ACC112 (cell line): Measurements from ENCODE around the gene HPS1.
A peak's percentile ranks its signal among the peaks of the same experiment; 100 is the strongest.

Experiments used
- H2AFZ ChIP-seq: fragments of 200-600 bp; sonication (generic); one replicate; pipeline ENCODE4 v1.6.0; 2017; ENCODE audit warnings: antibody characterized with exemption, low read length; ENCODE audit not compliant: unreplicated experiment
- H3K27ac ChIP-seq: fragments of 200-600 bp; sonication (generic); 2 replicates; pipeline ENCODE4 v1.5.1; 2014; ENCODE audit warnings: low read depth, mild to moderate bottlenecking, antibody characterized with exemption, low read length, moderate library complexity
- H3K27me3 ChIP-seq: fragments of 200-600 bp; sonication (generic); 2 replicates; pipeline ENCODE4 v1.6.1; 2014; ENCODE audit warnings: mild to moderate bottlenecking, antibody characterized with exemption, low read length, moderate library complexity, mixed read lengths; ENCODE audit not compliant: insufficient read depth
- H3K36me3 ChIP-seq: fragments of 200-600 bp; sonication (generic); 2 replicates; pipeline ENCODE4 v1.6.1; 2016; ENCODE audit warnings: mild to moderate bottlenecking, antibody characterized with exemption, low read length, moderate library complexity, mixed read lengths; ENCODE audit not compliant: insufficient read depth
- H3K4me1 ChIP-seq: fragments of 200-600 bp; sonication (generic); one replicate; pipeline ENCODE4 v1.6.1; 2016; ENCODE audit warnings: low read length, mixed read lengths; ENCODE audit not compliant: insufficient read depth, unreplicated experiment, control insufficient read depth
- H3K4me3 ChIP-seq: fragments of 200-600 bp; sonication (generic); 2 replicates; pipeline ENCODE4 v1.5.1; 2014; ENCODE audit warnings: mild to moderate bottlenecking, low read depth, low read length
- H3K79me2 ChIP-seq: fragments of 200-600 bp; sonication (generic); one replicate; pipeline ENCODE4 v1.6.0; 2016; ENCODE audit warnings: low read length; ENCODE audit not compliant: control insufficient read depth, unreplicated experiment, insufficient read depth

Gene HPS1

GRCh38 chr10:98402931-98403718 is 43.6 kb downstream of the HPS1 start:
- H3K36me3 ChIP-seq, result peaks cover 3% of the 10 kb centered on the region; the same call in 1 of the 2 replicates

GRCh38 chr10:98402478-98402877 is 44.3 kb downstream of the HPS1 start:
- no peaks in the 10 kb centered on the region for H3K27me3 ChIP-seq
- H3K27ac ChIP-seq, result no peak overlapping the region
- peaks cover 3% of the 10 kb centered on the region; the same call in 1 of the 2 replicates for H3K36me3 ChIP-seq
- H3K4me3 ChIP-seq, result no peak overlapping the region
- H3K79me2 ChIP-seq, result no peaks in the 10 kb centered on the region
- H3K4me1 ChIP-seq, result peaks cover 18% of the 10 kb centered on the region
- H2AFZ ChIP-seq, result no peak overlapping the region

More at GRCh38 chr10:98402931-98403718, 43.6 kb downstream of the HPS1 start:
- Histone ChIP-seq H3K4me3 (no peak overlapping the region), H3K79me2 (no peaks in the 10 kb centered on the region), H3K27me3 (no peaks in the 10 kb centered on the region), H3K27ac (peak overlapping the region; percentile 86), H2AFZ (peak overlapping the region; percentile 19), H3K4me1 (peaks cover 18% of the 10 kb centered on the region)

GRCh38 chr10:98400482-98400881 is 46.3 kb downstream of the HPS1 start:
- H3K36me3 ChIP-seq, result peaks cover 3% of the 10 kb centered on the region; the same call in 1 of the 2 replicates
- no peaks in the 10 kb centered on the region for H3K27me3 ChIP-seq
- H3K4me1 ChIP-seq, result peaks cover 18% of the 10 kb centered on the region
- no peak overlapping the region for H3K27ac ChIP-seq
- H2AFZ ChIP-seq, result no peak overlapping the region
- no peaks in the 10 kb centered on the region for H3K79me2 ChIP-seq
- no peak overlapping the region for H3K4me3 ChIP-seq

- Histone ChIP-seq H3K27me3 (no peaks in the 10 kb centered on the region), H3K27ac (no peak overlapping the region), H3K36me3 (peaks cover 3% of the 10 kb centered on the region; the same call in 1 of the 2 replicates), H3K4me3 (no peak overlapping the region), H3K4me1 (peaks cover 15% of the 10 kb centered on the region), H3K79me2 (no peaks in the 10 kb centered on the region), H2AFZ (no peak overlapping the region)
Measured at GRCh38 chr10:98399784-98400183, 47.0 kb downstream of the HPS1 start.

- H3K4me3 ChIP-seq, result no peak overlapping the region
- H3K4me1 ChIP-seq, result no peaks in the 10 kb centered on the region
- H2AFZ ChIP-seq, result no peak overlapping the region
- no peaks in the 10 kb centered on the region for H3K36me3 ChIP-seq
- H3K27me3 ChIP-seq, result no peaks in the 10 kb centered on the region
- no peak overlapping the region for H3K27ac ChIP-seq
- no peaks in the 10 kb centered on the region for H3K79me2 ChIP-seq
Measured at GRCh38 chr10:98397089-98397600, 49.6 kb downstream of the HPS1 start.

GRCh38 chr10:98396096-98397063 is 50.4 kb downstream of the HPS1 start:
- Histone ChIP-seq H3K4me1 (no peaks in the 10 kb centered on the region), H3K27ac (no peak overlapping the region), H3K27me3 (no peaks in the 10 kb centered on the region), H2AFZ (no peak overlapping the region), H3K79me2 (no peaks in the 10 kb centered on the region), H3K36me3 (no peaks in the 10 kb centered on the region), H3K4me3 (no peak overlapping the region)

GRCh38 chr10:98394851-98395440 is 51.8 kb downstream of the HPS1 start:
- Histone ChIP-seq H3K27ac (no peak overlapping the region), H2AFZ (no peak overlapping the region)

GRCh38 chr10:98391578-98391991 is 55.1 kb downstream of the HPS1 start:
- Histone ChIP-seq H3K27me3 (no peaks in the 10 kb centered on the region), H3K4me3 (no peak overlapping the region), H2AFZ (no peak overlapping the region), H3K36me3 (no peaks in the 10 kb centered on the region), H3K4me1 (no peaks in the 10 kb centered on the region), H3K27ac (no peak overlapping the region), H3K79me2 (no peaks in the 10 kb centered on the region)

More at GRCh38 chr10:98394851-98395440, 51.8 kb downstream of the HPS1 start:
- Histone ChIP-seq H3K79me2 (no peaks in the 10 kb centered on the region), H3K4me3 (no peak overlapping the region), H3K36me3 (no peaks in the 10 kb centered on the region), H3K27me3 (no peaks in the 10 kb centered on the region), H3K4me1 (no peaks in the 10 kb centered on the region)

- Histone ChIP-seq H3K79me2 (no peaks in the 10 kb centered on the region), H2AFZ (no peak overlapping the region), H3K27ac (no peak overlapping the region), H3K4me3 (no peak overlapping the region), H3K36me3 (no peaks in the 10 kb centered on the region), H3K4me1 (no peaks in the 10 kb centered on the region), H3K27me3 (no peaks in the 10 kb centered on the region)
Measured at GRCh38 chr10:98391065-98391464, 55.7 kb downstream of the HPS1 start.

- Histone ChIP-seq H3K4me1 (no peaks in the 10 kb centered on the region), H2AFZ (no peak overlapping the region), H3K4me3 (no peak overlapping the region), H3K27me3 (no peaks in the 10 kb centered on the region), H3K27ac (no peak overlapping the region), H3K36me3 (no peaks in the 10 kb centered on the region), H3K79me2 (no peaks in the 10 kb centered on the region)
Measured at GRCh38 chr10:98390406-98390805, 56.3 kb downstream of the HPS1 start.
